WTC11 (cell line): ENCODE data around the gene PAOX. TPM values are rescaled to one million over a fixed set of nuclear protein-coding genes. Genes with fewer than 3 reads are reported as not detected.

Experiments
- ATAC-seq: fragments of 200-7000 bp; cut with Tn5 transposase; 2 replicates; pipeline ENCODE4 v1.10.0; 2021; ENCODE audit warnings: mild to moderate bottlenecking, moderate library complexity
- CTCF ChIA-PET: fragments of 300-600 bp; sonication (Branson Sonifier 250); formaldehyde crosslinking; loops from one replicate; lab custom pipeline; 2021; ENCODE audit warnings: antibody characterized with exemption; lab: Charles Lee
- POLR2A ChIA-PET: fragments of 350-600 bp; sonication (Branson Sonifier 250); formaldehyde crosslinking; loops from one replicate; lab custom pipeline; 2021; ENCODE audit warnings: antibody characterized with exemption; lab: Charles Lee
- DNase-seq: peaks from one replicate; pipeline ENCODE4 v3.0.0; 2021; ENCODE audit warnings: low spot score
- H3K27ac Mint-ChIP-seq: 2 replicates; pipeline ENCODE4 v1.8.0; 2021; ENCODE audit warnings: mixed read lengths
- H3K27me3 Mint-ChIP-seq: 2 replicates; pipeline ENCODE4 v1.8.0; 2021; ENCODE audit warnings: low read depth, mild to moderate bottlenecking, moderate library complexity, mixed read lengths
- H3K36me3 Mint-ChIP-seq: 2 replicates; pipeline ENCODE4 v1.8.0; 2021; ENCODE audit warnings: mixed read lengths
- H3K4me1 Mint-ChIP-seq: 2 replicates; pipeline ENCODE4 v1.8.0; 2022; ENCODE audit warnings: mixed read lengths
- H3K4me3 Mint-ChIP-seq: 2 replicates; pipeline ENCODE4 v1.8.0; 2021; ENCODE audit warnings: mild to moderate bottlenecking, moderate library complexity, mixed read lengths
- H3K9me3 Mint-ChIP-seq: 2 replicates; pipeline ENCODE4 v1.8.0; 2021; ENCODE audit warnings: mixed read lengths
- ATF1 ChIP-seq: sonication (generic); formaldehyde crosslinking; IDR thresholded peaks from 2 replicates; pipeline ENCODE4 v1.8.1; 2023; ENCODE audit warnings: mild to moderate bottlenecking, moderate library complexity, missing genetic modification reagents
- CBFB ChIP-seq: sonication (generic); formaldehyde crosslinking; IDR thresholded peaks from 2 replicates; pipeline ENCODE4 v1.8.1; 2022; ENCODE audit warnings: mild to moderate bottlenecking, low read depth, missing genetic modification reagents
- FOXP1 ChIP-seq: sonication (generic); formaldehyde crosslinking; IDR thresholded peaks from 2 replicates; pipeline ENCODE4 v1.8.0; 2022; ENCODE audit warnings: missing genetic modification reagents, mild to moderate bottlenecking, moderate library complexity, borderline replicate concordance
- MYBL2 ChIP-seq: sonication (generic); formaldehyde crosslinking; IDR thresholded peaks from 2 replicates; pipeline ENCODE4 v1.8.1; 2023; ENCODE audit warnings: mild to moderate bottlenecking, moderate library complexity, missing genetic modification reagents
- NR1H2 ChIP-seq: sonication (generic); formaldehyde crosslinking; IDR thresholded peaks from 2 replicates; pipeline ENCODE4 v1.9.0; 2021; ENCODE audit warnings: mild to moderate bottlenecking, moderate library complexity, missing genetic modification reagents
- NR2C2 ChIP-seq: sonication (generic); formaldehyde crosslinking; IDR thresholded peaks from 2 replicates; pipeline ENCODE4 v1.8.0; 2022; ENCODE audit warnings: mild to moderate bottlenecking, missing genetic modification reagents
- OVOL2 ChIP-seq: fragments of 250-450 bp; sonication (Bioruptor Pico); IDR thresholded peaks from 2 replicates; pipeline ENCODE4 v1.9.0; 2021; ENCODE audit warnings: mild to moderate bottlenecking, borderline replicate concordance
- PRRX2 ChIP-seq: fragments of 250-450 bp; sonication (Bioruptor Pico); IDR thresholded peaks from 2 replicates; pipeline ENCODE4 v1.8.0; 2021; ENCODE audit warnings: mild to moderate bottlenecking
- STAT6 ChIP-seq: sonication (generic); formaldehyde crosslinking; conservative IDR thresholded peaks from 2 replicates; pipeline ENCODE4 v1.8.1; 2023; ENCODE audit warnings: mild to moderate bottlenecking, low read depth, missing genetic modification reagents, moderate library complexity
- TEAD4 ChIP-seq: sonication (generic); formaldehyde crosslinking; IDR thresholded peaks from 2 replicates; pipeline ENCODE4 v1.8.0; 2022; ENCODE audit warnings: mild to moderate bottlenecking, missing genetic modification reagents
- USF2 ChIP-seq: sonication (generic); formaldehyde crosslinking; IDR thresholded peaks from 2 replicates; pipeline ENCODE4 v1.8.1; 2023; ENCODE audit warnings: mild to moderate bottlenecking, missing genetic modification reagents, moderate library complexity
- ZNF396 ChIP-seq: fragments of 250-450 bp; sonication (Bioruptor Pico); IDR thresholded peaks from 2 replicates; pipeline ENCODE4 v1.8.0; 2021; ENCODE audit warnings: mild to moderate bottlenecking, moderate library complexity, borderline replicate concordance
- ZNF423 ChIP-seq: fragments of 250-450 bp; sonication (Bioruptor Pico); IDR thresholded peaks from 2 replicates; pipeline ENCODE4 v2.1.2; 2022; ENCODE audit warnings: mild to moderate bottlenecking, moderate library complexity
- total RNA-seq: library from RNA; stranded (reverse); gene quantifications from 3 replicates; pipeline ENCODE4 v1.2.3, GENCODE V29; 2021
- TF ChIP-seq, protein P1 (sequence below): sonication (generic); formaldehyde crosslinking; conservative IDR thresholded peaks from 2 replicates; pipeline ENCODE4 v1.8.1; 2022; ENCODE audit warnings: mild to moderate bottlenecking, missing genetic modification reagents
- TF ChIP-seq, protein P2 (sequence below): fragments of 250-450 bp; sonication (Bioruptor Pico); IDR thresholded peaks from 2 replicates; pipeline ENCODE4 v1.8.0; 2021; ENCODE audit warnings: mild to moderate bottlenecking
- TF ChIP-seq, protein P3 (sequence below): fragments of 250-450 bp; sonication (Bioruptor Pico); IDR thresholded peaks from 2 replicates; pipeline ENCODE4 v1.9.0; 2021; ENCODE audit warnings: mild to moderate bottlenecking
- TF ChIP-seq, protein P4 (sequence below): fragments of 250-450 bp; sonication (Bioruptor Pico); conservative IDR thresholded peaks from 2 replicates; pipeline ENCODE4 v1.9.0; 2021; ENCODE audit warnings: mild to moderate bottlenecking
- TF ChIP-seq, protein P5 (sequence below): sonication (generic); formaldehyde crosslinking; IDR thresholded peaks from 2 replicates; pipeline ENCODE4 v1.8.0; 2023; ENCODE audit warnings: missing genetic modification reagents

The PAOX gene
- total RNA-seq, 1 experiment from 2014 or later, result 3.6 TPM

- DNase-seq, result no peak
- peak; percentile 49; the same call in 1 of the 2 replicates for TF ChIP-seq USF2 (CRISPR knock-in tag)
- no peak for TF ChIP-seq NR1H2 (CRISPR knock-in tag)
- Mint-ChIP-seq H3K4me3 (no peak overlapping the region), H3K36me3 (peaks cover 50% of the 10 kb centered on the region), H3K27ac (no peak overlapping the region), H3K9me3 (peaks cover 64% of the 10 kb centered on the region), H3K4me1 (no peaks in the 10 kb centered on the region), H3K27me3 (peaks cover 11% of the 10 kb centered on the region)
- CTCF ChIA-PET, result interaction anchor here (0.6 kb wide), 1 partner anchor 114 kb away, joined by 3 read pairs; no protein-coding TSS in a partner anchor
- POLR2A ChIA-PET, result no interaction called here
- no peak for ATAC-seq
Measured at GRCh38 chr10:133438711-133439273, 59.7 kb downstream of the PAOX start.

DNA sequence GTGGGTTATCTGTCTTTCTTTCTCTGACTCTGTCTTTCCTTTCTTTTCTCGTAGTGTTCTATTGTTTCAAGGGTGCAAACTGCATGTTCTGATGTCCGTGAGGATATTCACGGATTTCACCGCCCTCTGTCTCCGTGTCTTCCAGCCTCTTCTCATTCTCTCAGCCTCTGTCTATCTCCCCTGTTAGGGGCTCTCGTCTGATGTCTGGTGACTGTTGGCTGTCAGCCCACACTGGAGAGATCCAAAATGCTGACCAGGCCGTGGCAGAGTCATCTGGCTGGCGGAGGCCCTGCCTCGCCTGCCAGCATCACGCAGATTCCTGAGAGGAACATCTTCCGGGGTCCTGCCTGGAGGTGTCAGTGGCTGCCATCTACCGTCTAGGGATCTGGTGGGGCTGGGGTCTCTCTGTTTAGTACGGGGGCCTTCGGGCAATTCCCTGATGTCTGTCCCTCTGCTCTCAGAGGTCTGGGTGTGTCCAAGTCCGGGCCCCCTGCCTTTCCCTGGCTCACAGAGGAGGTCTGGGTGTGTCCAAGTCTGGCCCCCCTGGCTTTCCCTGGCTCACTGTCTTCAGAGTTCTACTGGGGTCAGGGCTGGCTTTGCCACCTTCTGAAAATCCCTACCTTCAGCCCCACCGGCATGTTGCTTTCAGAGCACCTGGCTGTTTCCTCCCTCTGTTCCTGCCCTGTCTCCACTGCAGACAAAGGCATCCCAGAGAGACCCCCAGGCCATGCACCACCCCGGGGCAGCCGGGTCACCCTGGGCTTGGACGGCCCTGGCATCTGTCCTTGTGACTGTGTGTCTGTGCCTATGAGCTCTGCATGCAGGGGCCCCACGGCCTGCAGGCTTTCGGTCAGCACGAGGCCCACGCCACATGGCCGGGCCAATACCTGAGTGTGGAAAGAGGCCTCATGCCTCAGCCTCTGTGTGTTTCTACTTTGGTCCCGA lies 60.7 kb downstream of the PAOX start:
- Mint-ChIP-seq H3K9me3 (peaks cover 65% of the 10 kb centered on the region), H3K4me3 (no peak overlapping the region), H3K27ac (no peak overlapping the region), H3K36me3 (peaks cover 53% of the 10 kb centered on the region), H3K4me1 (no peaks in the 10 kb centered on the region), H3K27me3 (peaks cover 14% of the 10 kb centered on the region)
- POLR2A ChIA-PET, result no interaction called here
- DNase-seq (no peak), ATAC-seq (no peak)
- CTCF ChIA-PET, result no interaction called here
- TF ChIP-seq OVOL2 (CRISPR knock-in tag) (no peak), ATF1 (CRISPR knock-in tag) (no peak), ZNF396 (CRISPR knock-in tag) (no peak), STAT6 (CRISPR knock-in tag) (no peak), ZNF423 (no peak), FOXP1 (CRISPR knock-in tag) (no peak), NR2C2 (CRISPR knock-in tag) (no peak), PRRX2 (CRISPR knock-in tag) (no peak), CBFB (CRISPR knock-in tag) (no peak), MYBL2 (no peak), TEAD4 (no peak)
- TF ChIP-seq, protein P1, sequence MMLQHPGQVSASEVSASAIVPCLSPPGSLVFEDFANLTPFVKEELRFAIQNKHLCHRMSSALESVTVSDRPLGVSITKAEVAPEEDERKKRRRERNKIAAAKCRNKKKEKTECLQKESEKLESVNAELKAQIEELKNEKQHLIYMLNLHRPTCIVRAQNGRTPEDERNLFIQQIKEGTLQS, result no peak
- TF ChIP-seq, protein P2, sequence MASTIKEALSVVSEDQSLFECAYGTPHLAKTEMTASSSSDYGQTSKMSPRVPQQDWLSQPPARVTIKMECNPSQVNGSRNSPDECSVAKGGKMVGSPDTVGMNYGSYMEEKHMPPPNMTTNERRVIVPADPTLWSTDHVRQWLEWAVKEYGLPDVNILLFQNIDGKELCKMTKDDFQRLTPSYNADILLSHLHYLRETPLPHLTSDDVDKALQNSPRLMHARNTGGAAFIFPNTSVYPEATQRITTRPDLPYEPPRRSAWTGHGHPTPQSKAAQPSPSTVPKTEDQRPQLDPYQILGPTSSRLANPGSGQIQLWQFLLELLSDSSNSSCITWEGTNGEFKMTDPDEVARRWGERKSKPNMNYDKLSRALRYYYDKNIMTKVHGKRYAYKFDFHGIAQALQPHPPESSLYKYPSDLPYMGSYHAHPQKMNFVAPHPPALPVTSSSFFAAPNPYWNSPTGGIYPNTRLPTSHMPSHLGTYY (CRISPR knock-in tag), result no peak
- TF ChIP-seq, protein P3, sequence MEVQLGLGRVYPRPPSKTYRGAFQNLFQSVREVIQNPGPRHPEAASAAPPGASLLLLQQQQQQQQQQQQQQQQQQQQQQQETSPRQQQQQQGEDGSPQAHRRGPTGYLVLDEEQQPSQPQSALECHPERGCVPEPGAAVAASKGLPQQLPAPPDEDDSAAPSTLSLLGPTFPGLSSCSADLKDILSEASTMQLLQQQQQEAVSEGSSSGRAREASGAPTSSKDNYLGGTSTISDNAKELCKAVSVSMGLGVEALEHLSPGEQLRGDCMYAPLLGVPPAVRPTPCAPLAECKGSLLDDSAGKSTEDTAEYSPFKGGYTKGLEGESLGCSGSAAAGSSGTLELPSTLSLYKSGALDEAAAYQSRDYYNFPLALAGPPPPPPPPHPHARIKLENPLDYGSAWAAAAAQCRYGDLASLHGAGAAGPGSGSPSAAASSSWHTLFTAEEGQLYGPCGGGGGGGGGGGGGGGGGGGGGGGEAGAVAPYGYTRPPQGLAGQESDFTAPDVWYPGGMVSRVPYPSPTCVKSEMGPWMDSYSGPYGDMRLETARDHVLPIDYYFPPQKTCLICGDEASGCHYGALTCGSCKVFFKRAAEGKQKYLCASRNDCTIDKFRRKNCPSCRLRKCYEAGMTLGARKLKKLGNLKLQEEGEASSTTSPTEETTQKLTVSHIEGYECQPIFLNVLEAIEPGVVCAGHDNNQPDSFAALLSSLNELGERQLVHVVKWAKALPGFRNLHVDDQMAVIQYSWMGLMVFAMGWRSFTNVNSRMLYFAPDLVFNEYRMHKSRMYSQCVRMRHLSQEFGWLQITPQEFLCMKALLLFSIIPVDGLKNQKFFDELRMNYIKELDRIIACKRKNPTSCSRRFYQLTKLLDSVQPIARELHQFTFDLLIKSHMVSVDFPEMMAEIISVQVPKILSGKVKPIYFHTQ (CRISPR knock-in tag), result no peak
- TF ChIP-seq, protein P4, sequence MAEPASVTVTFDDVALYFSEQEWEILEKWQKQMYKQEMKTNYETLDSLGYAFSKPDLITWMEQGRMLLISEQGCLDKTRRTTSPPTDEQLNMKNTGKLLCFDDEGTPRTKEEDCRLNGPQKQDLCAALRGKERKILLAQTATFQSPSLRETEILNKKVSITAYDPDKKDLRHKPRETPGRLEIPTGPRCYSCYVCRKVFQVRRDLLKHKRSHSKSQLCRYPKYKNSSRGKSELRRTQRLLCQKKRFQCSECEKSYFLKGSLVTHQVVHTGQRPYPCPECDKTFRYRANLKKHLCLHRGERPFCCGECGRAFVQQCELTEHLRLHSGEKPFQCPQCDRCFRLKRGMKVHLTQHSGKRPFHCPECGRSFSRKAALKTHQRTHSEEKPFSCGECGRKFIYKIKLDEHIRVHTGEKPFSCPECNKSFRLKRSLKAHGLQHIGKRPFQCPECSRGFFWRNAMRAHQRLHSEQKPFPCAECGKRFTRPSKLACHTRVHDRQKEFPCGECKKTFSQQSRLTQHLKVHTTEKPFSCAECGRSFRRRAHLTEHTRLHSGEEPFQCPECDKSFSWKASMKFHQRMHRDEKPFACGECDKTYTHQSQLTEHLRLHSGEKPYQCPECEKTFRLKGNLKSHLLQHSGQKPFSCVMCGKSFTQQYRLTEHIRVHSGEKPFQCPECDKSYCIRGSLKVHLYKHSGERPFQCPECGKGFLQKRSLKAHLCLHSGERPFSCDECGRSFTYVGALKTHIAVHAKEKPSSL (CRISPR knock-in tag), result no peak
- TF ChIP-seq, protein P5, sequence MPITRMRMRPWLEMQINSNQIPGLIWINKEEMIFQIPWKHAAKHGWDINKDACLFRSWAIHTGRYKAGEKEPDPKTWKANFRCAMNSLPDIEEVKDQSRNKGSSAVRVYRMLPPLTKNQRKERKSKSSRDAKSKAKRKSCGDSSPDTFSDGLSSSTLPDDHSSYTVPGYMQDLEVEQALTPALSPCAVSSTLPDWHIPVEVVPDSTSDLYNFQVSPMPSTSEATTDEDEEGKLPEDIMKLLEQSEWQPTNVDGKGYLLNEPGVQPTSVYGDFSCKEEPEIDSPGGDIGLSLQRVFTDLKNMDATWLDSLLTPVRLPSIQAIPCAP (CRISPR knock-in tag), result no peak
